GM12864 (cell line): Measurements from ENCODE around the gene EWSR1.

Source experiments
- DNase-seq: peaks from one replicate; pipeline ENCODE4 v3.0.0-alpha.2; 2011; ENCODE audit warnings: low read depth
- H3K4me3 ChIP-seq: 2 replicates; pipeline ENCODE4 v1.5.1; 2011; ENCODE audit warnings: mild to moderate bottlenecking, low read depth, low read length, control low read depth
- TF ChIP-seq, protein P1 (sequence below): IDR thresholded peaks from 2 replicates; pipeline ENCODE4 v1.5.1; 2011; ENCODE audit warnings: low read depth, mild to moderate bottlenecking, moderate library complexity, low read length, control low read depth, inconsistent platforms; ENCODE audit errors: missing control alignments

The EWSR1 gene

DNA sequence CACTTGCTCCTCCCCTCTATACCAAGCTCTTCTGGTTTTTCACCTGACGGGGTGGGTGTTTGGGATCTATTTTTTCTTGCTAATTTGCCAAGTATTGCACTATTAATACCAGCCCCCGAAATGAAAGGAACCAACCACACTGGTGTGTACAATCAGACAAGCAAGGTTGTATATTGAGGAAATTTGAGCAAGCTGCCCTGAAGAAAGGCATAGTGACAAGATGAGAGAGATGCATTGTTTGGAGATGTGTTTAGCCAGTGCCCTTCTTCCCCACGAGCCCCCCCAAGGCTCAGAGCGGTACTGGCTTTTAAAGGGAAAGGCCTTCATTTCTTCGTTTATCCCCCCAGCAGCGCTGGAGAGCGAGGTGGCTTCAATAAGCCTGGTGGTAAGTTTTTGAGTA is 23.1 kb downstream of the EWSR1 start:
- TF ChIP-seq, protein P1, sequence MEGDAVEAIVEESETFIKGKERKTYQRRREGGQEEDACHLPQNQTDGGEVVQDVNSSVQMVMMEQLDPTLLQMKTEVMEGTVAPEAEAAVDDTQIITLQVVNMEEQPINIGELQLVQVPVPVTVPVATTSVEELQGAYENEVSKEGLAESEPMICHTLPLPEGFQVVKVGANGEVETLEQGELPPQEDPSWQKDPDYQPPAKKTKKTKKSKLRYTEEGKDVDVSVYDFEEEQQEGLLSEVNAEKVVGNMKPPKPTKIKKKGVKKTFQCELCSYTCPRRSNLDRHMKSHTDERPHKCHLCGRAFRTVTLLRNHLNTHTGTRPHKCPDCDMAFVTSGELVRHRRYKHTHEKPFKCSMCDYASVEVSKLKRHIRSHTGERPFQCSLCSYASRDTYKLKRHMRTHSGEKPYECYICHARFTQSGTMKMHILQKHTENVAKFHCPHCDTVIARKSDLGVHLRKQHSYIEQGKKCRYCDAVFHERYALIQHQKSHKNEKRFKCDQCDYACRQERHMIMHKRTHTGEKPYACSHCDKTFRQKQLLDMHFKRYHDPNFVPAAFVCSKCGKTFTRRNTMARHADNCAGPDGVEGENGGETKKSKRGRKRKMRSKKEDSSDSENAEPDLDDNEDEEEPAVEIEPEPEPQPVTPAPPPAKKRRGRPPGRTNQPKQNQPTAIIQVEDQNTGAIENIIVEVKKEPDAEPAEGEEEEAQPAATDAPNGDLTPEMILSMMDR = no peak
- no peak for DNase-seq
- H3K4me3 ChIP-seq = no peak overlapping the region

DNA sequence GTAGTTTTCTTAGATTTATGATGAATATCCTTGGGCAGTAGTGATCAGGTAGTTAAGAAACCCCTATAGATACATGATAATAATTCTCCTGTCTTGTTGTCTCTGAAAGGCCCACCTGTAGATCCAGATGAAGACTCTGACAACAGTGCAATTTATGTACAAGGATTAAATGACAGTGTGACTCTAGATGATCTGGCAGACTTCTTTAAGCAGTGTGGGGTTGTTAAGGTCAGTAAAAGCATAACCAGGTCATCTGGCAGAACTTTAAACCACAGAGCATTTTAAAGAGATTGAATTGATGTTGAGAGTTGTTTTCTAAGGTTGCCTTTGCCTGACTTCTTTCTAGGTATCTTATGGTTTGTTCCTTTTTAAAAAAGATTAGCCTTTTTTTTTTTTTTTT is 24.3 kb downstream of the EWSR1 start:
- DNase-seq = no peak
- no peak overlapping the region for H3K4me3 ChIP-seq
- TF ChIP-seq, protein P1 = no peak

DNA sequence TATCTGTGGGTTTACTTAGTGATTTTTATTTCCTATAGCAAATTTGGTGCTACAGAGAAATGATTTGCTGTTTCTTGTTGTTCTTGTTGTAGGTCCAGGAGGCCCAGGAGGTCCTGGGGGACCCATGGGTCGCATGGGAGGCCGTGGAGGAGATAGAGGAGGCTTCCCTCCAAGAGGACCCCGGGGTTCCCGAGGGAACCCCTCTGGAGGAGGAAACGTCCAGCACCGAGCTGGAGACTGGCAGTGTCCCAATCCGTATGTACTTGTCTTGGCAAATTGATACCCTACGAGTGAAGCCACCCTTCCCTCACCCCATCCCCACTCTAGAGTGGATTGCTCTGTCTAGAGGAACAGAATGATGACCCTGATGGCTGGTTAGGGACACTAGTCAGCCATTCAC is 30.6 kb downstream of the EWSR1 start:
- TF ChIP-seq, protein P1 = no peak

DNA sequence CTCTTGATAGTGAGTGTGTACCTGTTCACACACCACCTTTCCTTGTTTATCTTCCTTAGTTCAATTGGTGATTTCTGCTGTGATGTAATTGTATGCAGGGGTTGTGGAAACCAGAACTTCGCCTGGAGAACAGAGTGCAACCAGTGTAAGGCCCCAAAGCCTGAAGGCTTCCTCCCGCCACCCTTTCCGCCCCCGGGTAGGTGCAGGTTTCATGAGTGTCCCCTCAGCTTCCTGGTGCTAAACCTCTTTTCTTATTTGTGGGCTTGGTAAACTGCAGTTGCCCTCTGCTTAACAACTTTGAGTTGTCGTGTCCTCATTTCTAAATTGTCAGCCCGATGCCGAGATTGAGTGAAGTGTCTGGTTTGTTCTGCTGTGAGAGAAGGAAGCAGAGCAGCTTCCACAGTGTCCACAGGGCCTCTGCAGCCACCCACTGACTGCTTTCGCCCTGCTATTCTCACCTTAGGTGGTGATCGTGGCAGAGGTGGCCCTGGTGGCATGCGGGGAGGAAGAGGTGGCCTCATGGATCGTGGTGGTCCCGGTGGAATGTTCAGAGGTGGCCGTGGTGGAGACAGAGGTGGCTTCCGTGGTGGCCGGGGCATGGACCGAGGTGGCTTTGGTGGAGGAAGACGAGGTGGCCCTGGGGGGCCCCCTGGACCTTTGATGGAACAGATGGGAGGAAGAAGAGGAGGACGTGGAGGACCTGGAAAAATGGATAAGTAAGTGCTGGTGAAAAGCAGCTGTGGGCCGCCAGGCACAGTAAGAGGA is 31.2 kb downstream of the EWSR1 start:
- DNase-seq = no peak
- H3K4me3 ChIP-seq = no peak overlapping the region
- TF ChIP-seq, protein P1 = no peak

More for the DNA sequence above, 30.6 kb downstream of the EWSR1 start:
- no peak for DNase-seq
- H3K4me3 ChIP-seq = no peak overlapping the region

DNA sequence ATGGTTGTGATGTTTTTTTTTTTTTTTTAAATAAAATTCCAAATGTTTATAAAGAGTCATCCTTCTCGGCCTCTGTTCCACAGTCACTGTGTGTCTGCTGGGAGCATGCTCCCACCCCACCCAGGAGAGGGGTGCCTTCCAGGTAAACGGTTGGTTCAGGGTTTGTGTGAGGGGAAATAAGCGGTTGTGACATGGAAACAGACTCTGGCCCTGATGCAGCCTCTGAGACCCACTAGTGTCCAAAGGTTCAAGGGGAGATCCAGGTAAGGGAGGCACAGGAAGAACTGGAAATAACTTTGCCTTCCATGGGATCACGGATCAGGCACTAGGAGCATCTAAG is 32.4 kb downstream of the EWSR1 start:
- H3K4me3 ChIP-seq = no peak overlapping the region
- no peak for DNase-seq
- TF ChIP-seq, protein P1 = no peak

DNA sequence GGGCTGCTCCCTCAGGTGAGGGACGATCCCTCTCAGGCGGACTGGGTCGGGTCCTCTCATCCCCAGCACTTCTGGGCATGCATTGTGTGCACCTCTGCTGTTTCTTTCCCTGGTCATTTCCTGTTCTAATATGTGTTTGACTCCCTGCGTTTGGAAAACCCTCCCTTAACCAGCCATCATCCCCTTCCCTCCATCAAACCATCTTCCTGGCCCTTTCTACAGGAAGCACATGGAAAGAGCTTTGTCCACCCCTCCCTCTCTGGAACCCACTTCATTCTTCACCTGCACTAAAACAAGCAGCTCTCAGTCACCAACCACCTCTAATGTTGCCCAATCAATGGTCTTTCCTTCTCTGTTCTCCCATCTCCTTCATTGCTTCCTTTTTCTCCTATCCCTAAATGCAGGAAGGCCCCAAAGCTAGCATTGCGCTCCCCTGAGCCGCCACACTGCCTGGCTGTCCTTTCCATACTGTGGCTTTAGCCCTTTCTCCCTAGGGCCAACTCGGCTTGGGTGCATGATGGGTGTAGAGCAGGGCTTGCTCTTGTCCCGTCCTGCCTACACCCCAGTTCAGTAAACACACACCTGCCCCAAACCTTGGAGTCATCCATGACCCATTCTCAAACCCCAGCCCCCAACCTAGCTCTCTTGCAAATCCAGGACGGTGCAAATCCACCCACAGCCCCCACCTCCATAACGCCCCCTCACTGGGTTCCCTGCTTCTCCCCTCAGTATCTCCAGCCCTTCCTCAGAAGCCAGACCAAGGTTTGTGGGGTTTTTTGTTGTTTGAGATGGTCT is 32.9 kb downstream of the EWSR1 start:
- DNase-seq = no peak
- TF ChIP-seq, protein P1 = no peak
- no peak overlapping the region for H3K4me3 ChIP-seq
